ENCODE measurements around the gene CLTB. TPM values are rescaled to one million over a fixed set of nuclear protein-coding genes. Genes with fewer than 3 reads are reported as not detected.

CLTB gene, protein sequence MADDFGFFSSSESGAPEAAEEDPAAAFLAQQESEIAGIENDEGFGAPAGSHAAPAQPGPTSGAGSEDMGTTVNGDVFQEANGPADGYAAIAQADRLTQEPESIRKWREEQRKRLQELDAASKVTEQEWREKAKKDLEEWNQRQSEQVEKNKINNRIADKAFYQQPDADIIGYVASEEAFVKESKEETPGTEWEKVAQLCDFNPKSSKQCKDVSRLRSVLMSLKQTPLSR
- 82.2 and 93.6 TPM in 2 replicates for total RNA-seq

DNA sequence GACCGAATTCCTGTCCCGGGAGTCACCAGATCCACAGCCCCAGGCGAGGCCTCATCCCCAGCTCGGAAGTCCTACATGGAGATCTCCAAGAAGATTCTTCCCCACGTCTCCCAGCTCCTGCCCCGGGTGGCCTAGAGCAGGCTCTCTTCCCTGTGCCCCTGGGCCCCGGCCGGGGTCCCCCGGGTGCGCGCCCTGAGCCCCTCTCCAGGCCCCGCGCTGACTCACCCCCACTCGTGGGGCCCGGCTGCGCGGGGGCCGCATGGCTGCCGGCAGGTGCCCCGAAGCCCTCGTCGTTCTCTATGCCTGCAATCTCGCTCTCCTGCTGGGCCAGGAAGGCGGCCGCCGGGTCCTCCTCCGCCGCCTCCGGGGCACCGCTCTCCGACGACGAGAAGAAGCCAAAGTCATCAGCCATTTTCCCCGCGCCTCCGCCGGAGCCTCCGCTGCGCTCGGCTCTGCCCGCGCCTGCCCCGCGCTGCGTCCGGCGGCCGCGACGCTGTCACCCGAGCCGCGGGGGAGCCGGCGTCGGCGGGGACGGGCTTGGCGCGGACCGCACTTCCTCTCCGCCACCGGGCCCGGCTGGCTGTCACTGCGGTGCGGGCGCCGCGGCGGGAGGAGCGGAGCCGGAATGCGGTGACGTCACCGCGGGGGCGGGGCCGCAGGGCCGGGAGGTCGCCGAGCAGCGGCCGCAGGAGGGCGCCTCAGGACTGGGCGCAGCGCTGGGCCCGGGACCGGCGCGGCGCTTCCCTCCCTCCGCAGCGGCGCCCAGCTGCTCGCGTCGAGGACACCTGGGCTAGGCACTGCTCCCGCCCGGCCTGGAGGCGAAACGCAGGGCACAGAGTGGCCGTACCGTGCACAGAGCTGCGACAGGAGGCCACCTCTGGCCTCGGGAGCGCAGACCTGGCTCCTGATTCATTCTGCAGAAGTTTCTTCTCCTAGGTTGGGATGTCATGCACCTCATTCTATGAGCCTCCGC lies at the start of gene CLTB:
Gene CLTB (minus strand): TSS at position 588 of the 973 bp plus-strand sequence. CDS start 176 bp downstream, at position 412.

DNA sequence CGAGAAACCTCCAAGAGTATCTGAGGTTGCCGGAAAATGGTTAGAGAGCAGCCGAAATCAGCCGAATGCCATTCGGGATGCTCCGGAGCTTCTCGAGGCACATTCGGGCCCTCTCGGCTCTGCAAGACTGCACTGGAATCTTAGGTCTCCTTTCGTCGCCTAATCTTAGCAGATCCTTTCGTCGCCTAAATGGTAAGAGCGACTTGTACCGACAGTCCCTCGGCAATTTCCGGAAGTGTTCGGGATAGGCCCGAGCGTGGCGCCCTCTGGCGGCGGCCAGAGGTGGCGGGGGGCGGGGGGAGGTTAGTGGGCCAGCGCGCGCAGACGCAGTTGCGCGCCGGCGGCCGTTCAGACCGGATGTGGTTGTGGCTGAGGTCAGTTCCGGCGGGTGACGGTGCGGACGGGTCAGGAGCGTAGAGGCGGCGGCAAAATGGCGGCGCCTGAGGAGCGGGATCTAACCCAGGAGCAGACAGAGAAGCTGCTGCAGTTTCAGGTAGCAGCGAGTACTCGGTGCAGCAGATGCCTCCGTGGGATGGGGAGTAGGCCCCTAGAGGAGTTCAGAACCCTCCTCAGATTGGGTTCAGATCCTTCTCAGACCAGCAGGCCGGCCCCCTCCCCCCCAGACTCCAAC lies 31.8 kb upstream of the CLTB start, which contains the start of gene FAF2:
Gene FAF2 (plus strand): TSS at position 408 of the 631 bp plus-strand sequence. CDS start 23 bp downstream, at position 431.

DNA sequence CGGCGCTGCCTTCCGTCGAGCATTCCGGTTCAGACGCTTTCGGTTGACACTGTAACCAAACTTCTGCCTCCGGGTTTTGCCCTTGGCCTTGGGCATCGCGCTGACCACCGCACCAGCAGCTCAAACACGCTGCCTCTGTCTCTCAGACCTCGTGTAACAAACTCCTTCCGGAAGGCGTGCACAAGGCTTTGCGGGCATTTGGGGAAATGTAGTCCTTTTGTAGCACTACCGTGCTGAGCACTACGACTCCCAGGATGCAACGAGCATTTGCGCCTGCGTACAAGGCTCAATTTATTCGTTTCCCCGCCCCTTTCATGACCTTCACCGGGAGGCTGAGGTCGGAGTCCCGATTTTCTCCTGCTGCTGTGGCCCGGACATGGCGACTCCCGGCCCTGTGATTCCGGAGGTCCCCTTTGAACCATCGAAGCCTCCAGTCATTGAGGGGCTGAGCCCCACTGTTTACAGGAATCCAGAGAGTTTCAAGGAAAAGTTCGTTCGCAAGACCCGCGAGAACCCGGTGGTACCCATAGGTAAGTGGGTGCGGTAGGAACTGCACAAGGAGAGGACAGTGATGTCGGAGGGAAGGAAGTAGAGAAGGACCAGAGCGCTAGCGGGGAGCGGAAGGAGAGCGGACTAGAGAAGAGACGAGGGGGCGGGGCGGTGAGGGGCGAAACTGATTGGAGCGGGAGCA lies 27.8 kb downstream of the CLTB start, which contains the start of the genes HIGD2A and NOP16:
Gene HIGD2A (plus strand): TSS at position 308 of the 691 bp plus-strand sequence. CDS start 69 bp downstream, at position 377.
Gene NOP16 (minus strand): TSS at position 155 of the 691 bp plus-strand sequence. CDS start 59 bp downstream, at position 96.

DNA sequence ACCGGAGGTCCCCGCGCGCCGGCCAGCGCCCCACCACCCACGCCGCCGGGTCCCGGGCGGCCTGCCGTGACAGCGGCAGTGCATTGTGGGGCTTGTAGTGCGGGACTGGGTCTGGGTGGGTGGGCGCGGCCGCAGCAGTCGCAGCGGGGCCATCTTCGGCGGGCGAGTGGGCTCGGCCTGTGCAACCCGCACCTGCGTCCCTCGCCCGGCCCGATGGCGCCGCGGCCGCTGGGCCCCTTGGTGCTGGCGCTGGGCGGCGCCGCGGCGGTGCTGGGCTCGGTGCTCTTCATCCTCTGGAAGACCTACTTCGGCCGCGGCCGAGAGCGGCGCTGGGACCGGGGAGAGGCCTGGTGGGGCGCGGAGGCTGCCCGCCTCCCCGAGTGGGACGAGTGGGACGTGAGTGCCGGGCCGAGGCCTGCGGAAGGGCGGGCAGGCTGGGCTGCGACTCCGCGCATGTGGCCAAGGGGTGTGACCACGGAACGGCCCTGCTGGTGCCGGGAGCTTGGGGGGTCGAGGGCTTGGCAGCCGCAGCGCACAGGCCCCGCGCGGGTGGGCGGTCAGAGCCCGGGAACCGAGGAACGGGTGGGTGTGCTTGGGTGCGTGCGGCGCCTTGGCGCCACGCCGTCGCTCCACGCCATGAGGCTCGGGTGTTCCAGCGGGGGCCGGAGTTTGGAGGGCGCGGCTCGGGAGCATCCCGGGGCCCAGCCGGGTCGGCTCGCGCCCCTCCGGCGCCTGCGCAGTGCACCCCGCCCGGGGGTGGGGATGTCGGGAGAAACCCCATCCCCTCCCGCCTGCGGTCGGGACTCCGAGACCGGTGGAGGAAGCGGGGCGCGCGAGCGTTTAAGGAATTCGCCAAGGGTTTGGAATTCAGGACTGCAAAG lies 50.7 kb downstream of the CLTB start, which contains the start of gene ARL10:
Gene ARL10 (plus strand): TSS at position 137 of the 881 bp plus-strand sequence. CDS start 77 bp downstream, at position 214.

DNA sequence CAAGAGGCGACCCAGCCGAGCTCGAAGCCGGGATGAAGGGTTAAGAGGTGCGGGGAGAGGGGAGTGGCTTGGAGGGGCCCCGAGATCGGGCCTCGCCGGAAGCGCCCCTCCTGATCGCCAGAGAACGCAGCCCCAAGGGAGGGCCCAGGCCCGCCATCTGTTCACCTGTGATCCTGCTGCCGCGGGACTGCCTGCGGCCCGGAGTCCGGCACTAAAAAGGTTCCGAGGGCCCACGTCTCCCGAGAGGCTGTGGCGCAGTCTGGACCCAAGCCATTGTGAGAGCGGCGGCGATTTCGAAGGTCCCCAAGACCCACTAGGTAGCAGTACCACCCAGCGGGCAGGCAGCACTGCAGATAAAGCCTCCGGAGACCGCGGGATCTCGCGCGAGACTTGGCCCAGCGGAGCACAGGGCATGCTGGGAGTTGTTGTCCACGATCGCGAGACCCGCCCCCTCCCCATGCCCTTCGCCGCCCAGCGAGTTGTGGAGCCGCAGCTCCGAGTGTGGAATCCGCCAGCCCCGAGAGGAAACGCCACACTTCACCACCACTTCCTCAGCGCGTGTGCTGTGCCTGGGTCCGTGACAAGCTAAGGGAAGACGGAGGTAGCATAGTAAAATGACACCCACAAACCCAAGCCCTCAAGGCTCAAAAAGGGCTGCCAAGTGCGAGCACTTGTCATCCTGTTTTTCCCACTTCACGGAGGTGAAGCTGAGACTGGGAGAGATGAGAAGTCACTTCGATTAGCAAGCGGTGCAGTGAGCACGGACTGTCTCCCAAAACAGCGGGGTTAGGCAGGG lies 54.7 kb downstream of the CLTB start, which contains the start of gene KIAA1191:
Gene KIAA1191 (minus strand): TSS at position 328 of the 796 bp plus-strand sequence. CDS start 2,256 bp downstream, outside the sequence.

Other genes starting within 250 kb of the CLTB start
- 7.1 and 7.8 TPM in 2 replicates for gene SIMC1, start 178.1 kb downstream of the CLTB start, total RNA-seq
- 58.3 and 134 TPM in 2 replicates for gene KIAA1191, start 54.8 kb downstream of the CLTB start, total RNA-seq
- 12.1 and 16.3 TPM in 2 replicates for gene ARL10, start 51.1 kb downstream of the CLTB start, total RNA-seq
- gene NOP16, start 27.9 kb downstream of the CLTB start, total RNA-seq: 4.5 and 7.6 TPM in 2 replicates
- gene HIGD2A, start 27.8 kb downstream of the CLTB start, total RNA-seq: 22.8 and 52.8 TPM in 2 replicates
- 45.5 and 46.4 TPM in 2 replicates for gene FAF2, start 31.8 kb upstream of the CLTB start, total RNA-seq
- 3.2 and 6.5 TPM in 2 replicates for gene RNF44, start 120.9 kb upstream of the CLTB start, total RNA-seq
- under 0.01 TPM in 2 replicates for gene CDHR2, start 132.8 kb upstream of the CLTB start, total RNA-seq
- gene GPRIN1, start 193.6 kb upstream of the CLTB start, total RNA-seq: 6.3 and 7.4 TPM in 2 replicates
- gene SNCB, start 214.0 kb upstream of the CLTB start, total RNA-seq: 0.33 and 1.6 TPM in 2 replicates
- not detected in 2 replicates for gene EIF4E1B, start 214.1 kb upstream of the CLTB start, total RNA-seq
- gene TSPAN17, start 230.9 kb upstream of the CLTB start, total RNA-seq: 33.7 and 45.7 TPM in 2 replicates

Data from smooth muscle cell of trachea (primary cell).